ENCODE measurements around the gene DMWD. TPM values are rescaled to one million over a fixed set of nuclear protein-coding genes. Genes with fewer than 3 reads are reported as not detected.

Gene DMWD
- total and polyA plus RNA-seq, 2 of the 13 experiments (the other 11 are each of a cell fraction or from before 2014, with no cell fraction given) = 10.3 to 14.9 TPM

DNA sequence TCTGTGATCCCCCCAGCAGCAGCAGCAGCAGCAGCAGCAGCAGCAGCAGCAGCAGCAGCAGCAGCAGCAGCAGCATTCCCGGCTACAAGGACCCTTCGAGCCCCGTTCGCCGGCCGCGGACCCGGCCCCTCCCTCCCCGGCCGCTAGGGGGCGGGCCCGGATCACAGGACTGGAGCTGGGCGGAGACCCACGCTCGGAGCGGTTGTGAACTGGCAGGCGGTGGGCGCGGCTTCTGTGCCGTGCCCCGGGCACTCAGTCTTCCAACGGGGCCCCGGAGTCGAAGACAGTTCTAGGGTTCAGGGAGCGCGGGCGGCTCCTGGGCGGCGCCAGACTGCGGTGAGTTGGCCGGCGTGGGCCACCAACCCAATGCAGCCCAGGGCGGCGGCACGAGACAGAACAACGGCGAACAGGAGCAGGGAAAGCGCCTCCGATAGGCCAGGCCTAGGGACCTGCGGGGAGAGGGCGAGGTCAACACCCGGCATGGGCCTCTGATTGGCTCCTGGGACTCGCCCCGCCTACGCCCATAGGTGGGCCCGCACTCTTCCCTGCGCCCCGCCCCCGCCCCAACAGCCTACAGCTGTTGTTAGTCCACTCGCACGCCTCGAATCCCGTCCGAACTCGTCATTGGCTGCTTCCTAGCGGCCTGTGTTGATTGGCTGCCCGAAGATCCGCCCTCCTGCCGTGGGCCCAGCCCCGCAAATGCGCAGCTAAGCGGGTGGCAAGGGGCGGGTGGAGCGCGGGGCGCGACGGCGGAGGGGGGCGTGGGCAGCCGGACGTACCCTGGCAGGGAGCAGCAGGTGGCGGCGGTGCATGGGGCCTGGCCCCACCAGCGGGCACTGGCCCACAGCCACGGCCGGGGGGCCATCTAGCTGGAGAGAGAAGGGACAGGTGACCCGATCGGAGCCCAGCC, 22.2 kb downstream of the DMWD start (continued):
- TF ChIP-seq, protein P1, sequence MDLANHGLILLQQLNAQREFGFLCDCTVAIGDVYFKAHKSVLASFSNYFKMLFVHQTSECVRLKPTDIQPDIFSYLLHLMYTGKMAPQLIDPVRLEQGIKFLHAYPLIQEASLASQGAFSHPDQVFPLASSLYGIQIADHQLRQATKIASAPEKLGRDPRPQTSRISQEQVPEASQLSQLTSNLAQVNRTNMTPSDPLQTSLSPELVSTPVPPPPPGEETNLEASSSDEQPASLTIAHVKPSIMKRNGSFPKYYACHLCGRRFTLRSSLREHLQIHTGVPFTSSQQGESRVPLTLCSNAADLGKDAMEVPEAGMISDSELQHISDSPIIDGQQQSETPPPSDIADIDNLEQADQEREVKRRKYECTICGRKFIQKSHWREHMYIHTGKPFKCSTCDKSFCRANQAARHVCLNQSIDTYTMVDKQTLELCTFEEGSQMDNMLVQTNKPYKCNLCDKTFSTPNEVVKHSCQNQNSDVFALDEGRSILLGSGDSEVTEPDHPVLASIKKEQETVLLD (CRISPR knock-in tag; IDR thresholded peaks at IDR 0.05; ENCODE audit: low read depth) = peak; percentile 68; the same call in 1 of the 2 replicates
- 0 out of 2 replicates have a peak, but pooled peaks have one; percentile 18 for TF ChIP-seq NFKBIZ (CRISPR knock-in tag; IDR thresholded peaks at IDR 0.05)
- TF ChIP-seq, protein P2, sequence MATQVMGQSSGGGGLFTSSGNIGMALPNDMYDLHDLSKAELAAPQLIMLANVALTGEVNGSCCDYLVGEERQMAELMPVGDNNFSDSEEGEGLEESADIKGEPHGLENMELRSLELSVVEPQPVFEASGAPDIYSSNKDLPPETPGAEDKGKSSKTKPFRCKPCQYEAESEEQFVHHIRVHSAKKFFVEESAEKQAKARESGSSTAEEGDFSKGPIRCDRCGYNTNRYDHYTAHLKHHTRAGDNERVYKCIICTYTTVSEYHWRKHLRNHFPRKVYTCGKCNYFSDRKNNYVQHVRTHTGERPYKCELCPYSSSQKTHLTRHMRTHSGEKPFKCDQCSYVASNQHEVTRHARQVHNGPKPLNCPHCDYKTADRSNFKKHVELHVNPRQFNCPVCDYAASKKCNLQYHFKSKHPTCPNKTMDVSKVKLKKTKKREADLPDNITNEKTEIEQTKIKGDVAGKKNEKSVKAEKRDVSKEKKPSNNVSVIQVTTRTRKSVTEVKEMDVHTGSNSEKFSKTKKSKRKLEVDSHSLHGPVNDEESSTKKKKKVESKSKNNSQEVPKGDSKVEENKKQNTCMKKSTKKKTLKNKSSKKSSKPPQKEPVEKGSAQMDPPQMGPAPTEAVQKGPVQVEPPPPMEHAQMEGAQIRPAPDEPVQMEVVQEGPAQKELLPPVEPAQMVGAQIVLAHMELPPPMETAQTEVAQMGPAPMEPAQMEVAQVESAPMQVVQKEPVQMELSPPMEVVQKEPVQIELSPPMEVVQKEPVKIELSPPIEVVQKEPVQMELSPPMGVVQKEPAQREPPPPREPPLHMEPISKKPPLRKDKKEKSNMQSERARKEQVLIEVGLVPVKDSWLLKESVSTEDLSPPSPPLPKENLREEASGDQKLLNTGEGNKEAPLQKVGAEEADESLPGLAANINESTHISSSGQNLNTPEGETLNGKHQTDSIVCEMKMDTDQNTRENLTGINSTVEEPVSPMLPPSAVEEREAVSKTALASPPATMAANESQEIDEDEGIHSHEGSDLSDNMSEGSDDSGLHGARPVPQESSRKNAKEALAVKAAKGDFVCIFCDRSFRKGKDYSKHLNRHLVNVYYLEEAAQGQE (IDR thresholded peaks at IDR 0.05; ENCODE audit: borderline replicate concordance in 1 of 2, low read depth in 1 of 2, low read length in 2 of 2) = peak in 1 of 2 experiments; percentile 7; a peak in 1 of 4 replicates
- TF ChIP-seq EHMT2 (IDR thresholded peaks at IDR 0.05; ENCODE audit: borderline replicate concordance, low read depth, low read length) = no peak
- TF ChIP-seq FOXO1 (CRISPR knock-in tag; IDR thresholded peaks at IDR 0.05) = peak; percentile 51
- no peak for TF ChIP-seq FOXM1 (CRISPR knock-in tag; IDR thresholded peaks at IDR 0.05)
- TF ChIP-seq, protein P3, sequence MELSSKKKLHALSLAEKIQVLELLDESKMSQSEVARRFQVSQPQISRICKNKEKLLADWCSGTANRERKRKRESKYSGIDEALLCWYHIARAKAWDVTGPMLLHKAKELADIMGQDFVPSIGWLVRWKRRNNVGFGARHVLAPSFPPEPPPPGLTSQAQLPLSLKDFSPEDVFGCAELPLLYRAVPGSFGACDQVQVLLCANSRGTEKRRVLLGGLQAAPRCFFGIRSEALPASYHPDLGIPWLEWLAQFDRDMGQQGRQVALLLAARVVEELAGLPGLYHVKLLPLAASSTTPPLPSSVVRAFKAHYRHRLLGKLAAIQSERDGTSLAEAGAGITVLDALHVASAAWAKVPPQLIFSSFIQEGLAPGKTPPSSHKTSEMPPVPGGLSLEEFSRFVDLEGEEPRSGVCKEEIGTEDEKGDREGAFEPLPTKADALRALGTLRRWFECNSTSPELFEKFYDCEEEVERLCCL (CRISPR knock-in tag; IDR thresholded peaks at IDR 0.05; ENCODE audit: borderline replicate concordance) = peak; percentile 94; the same call in 1 of the 2 replicates
- TF ChIP-seq, protein P4, sequence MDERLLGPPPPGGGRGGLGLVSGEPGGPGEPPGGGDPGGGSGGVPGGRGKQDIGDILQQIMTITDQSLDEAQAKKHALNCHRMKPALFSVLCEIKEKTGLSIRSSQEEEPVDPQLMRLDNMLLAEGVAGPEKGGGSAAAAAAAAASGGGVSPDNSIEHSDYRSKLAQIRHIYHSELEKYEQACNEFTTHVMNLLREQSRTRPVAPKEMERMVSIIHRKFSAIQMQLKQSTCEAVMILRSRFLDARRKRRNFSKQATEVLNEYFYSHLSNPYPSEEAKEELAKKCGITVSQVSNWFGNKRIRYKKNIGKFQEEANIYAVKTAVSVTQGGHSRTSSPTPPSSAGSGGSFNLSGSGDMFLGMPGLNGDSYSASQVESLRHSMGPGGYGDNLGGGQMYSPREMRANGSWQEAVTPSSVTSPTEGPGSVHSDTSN (CRISPR knock-in tag; IDR thresholded peaks at IDR 0.05) = no peak
- no peak for TF ChIP-seq ARNT (IDR thresholded peaks at IDR 0.05)
- TF ChIP-seq HES4 (CRISPR knock-in tag; IDR thresholded peaks at IDR 0.05; ENCODE audit: borderline replicate concordance) = no peak
- peak; percentile 79; the same call in 1 of the 2 replicates for TF ChIP-seq MYNN (CRISPR knock-in tag; IDR thresholded peaks at IDR 0.05; ENCODE audit: low read depth)
- TF ChIP-seq JUND (CRISPR knock-in tag; IDR thresholded peaks at IDR 0.05) = no peak
- TF ChIP-seq NR2F1 (CRISPR knock-in tag; IDR thresholded peaks at IDR 0.05) = no peak
- no peak for TF ChIP-seq SETDB1 (CRISPR knock-in tag; IDR thresholded peaks at IDR 0.05; ENCODE audit: borderline replicate concordance)
- TF ChIP-seq ZNF790 (CRISPR knock-in tag; IDR thresholded peaks at IDR 0.05; ENCODE audit: borderline replicate concordance) = peak; percentile 63; the same call in 1 of the 2 replicates
- TF ChIP-seq BCL6 (CRISPR knock-in tag; IDR thresholded peaks at IDR 0.05) = no peak; the same call in 1 of the 2 replicates
- peak; percentile 92 for TF ChIP-seq RNF2 (conservative IDR thresholded peaks at IDR 0.05; ENCODE audit: low read depth)
- no peak for TF ChIP-seq ZNF180 (CRISPR knock-in tag; IDR thresholded peaks at IDR 0.05; ENCODE audit: borderline replicate concordance, low read depth)
- TF ChIP-seq, protein P5, sequence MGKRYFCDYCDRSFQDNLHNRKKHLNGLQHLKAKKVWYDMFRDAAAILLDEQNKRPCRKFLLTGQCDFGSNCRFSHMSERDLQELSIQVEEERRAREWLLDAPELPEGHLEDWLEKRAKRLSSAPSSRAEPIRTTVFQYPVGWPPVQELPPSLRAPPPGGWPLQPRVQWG (CRISPR knock-in tag; IDR thresholded peaks at IDR 0.05; ENCODE audit: borderline replicate concordance, low read depth) = no peak
